Stimulated activated naive CD8-positive, alpha-beta T cell treated with anti-CD3 and anti-CD28 coated beads, Interleukin-15, Interleukin-2, amounts not matched to agents 100 ng/mL and 50 ng/mL, for 24 hours (primary cell): ENCODE results near the gene OR56A1.

Experiments used
- H3K27ac Mint-ChIP-seq: one replicate; pipeline ENCODE4 v1.8.0; 2021; ENCODE audit warnings: mild to moderate bottlenecking, mixed read lengths
- H3K27me3 Mint-ChIP-seq: one replicate; pipeline ENCODE4 v1.8.0; 2021; ENCODE audit warnings: mixed read lengths
- H3K36me3 Mint-ChIP-seq: one replicate; pipeline ENCODE4 v1.8.0; 2021; ENCODE audit warnings: low read depth, mixed read lengths
- H3K4me1 Mint-ChIP-seq: one replicate; pipeline ENCODE4 v1.8.0; 2021; ENCODE audit warnings: low read depth, mixed read lengths
- H3K4me3 Mint-ChIP-seq: one replicate; pipeline ENCODE4 v1.8.0; 2021; ENCODE audit warnings: mild to moderate bottlenecking, mixed read lengths
- H3K9me3 Mint-ChIP-seq: one replicate; pipeline ENCODE4 v1.8.0; 2021; ENCODE audit warnings: mixed read lengths

OR56A1 gene

GRCh38 chr11:6012035-6012668 lies 18.4 kb downstream of the OR56A1 start:
- Mint-ChIP-seq H3K9me3 (peaks cover 4% of the 10 kb centered on the region), H3K27ac (no peak overlapping the region), H3K36me3 (no peaks in the 10 kb centered on the region), H3K27me3 (peaks cover 21% of the 10 kb centered on the region), H3K4me1 (no peaks in the 10 kb centered on the region), H3K4me3 (no peak overlapping the region)

- Mint-ChIP-seq H3K36me3 (no peaks in the 10 kb centered on the region), H3K27ac (no peak within 1 kb of the TSS), H3K4me1 (no peaks in the 10 kb centered on the region), H3K27me3 (peaks cover 35% of the 10 kb centered on the region), H3K4me3 (no peak within 1 kb of the TSS), H3K9me3 (no peaks in the 10 kb centered on the region)
These were observed 23.7 kb downstream of the OR56A1 start, which contains the start of gene OR56A4 for GRCh38 chr11:6006846-6007245. OR56A4 (minus strand) TSS chr11:6006946; CDS start chr11:6002992, 3,954 bp downstream.

GRCh38 chr11:6006395-6006794 lies 24.2 kb downstream of the OR56A1 start:
- H3K36me3 Mint-ChIP-seq: no peaks in the 10 kb centered on the region
- H3K27me3 Mint-ChIP-seq: peaks cover 34% of the 10 kb centered on the region
- H3K9me3 Mint-ChIP-seq: no peaks in the 10 kb centered on the region
- no peaks in the 10 kb centered on the region for H3K4me1 Mint-ChIP-seq
- H3K27ac Mint-ChIP-seq: no peak overlapping the region
- no peak overlapping the region for H3K4me3 Mint-ChIP-seq

GRCh38 chr11:6002202-6002699 lies 28.3 kb downstream of the OR56A1 start:
- no peak overlapping the region for H3K4me3 Mint-ChIP-seq
- no peaks in the 10 kb centered on the region for H3K36me3 Mint-ChIP-seq
- H3K27me3 Mint-ChIP-seq: peaks cover 25% of the 10 kb centered on the region
- H3K9me3 Mint-ChIP-seq: no peaks in the 10 kb centered on the region
- no peak overlapping the region for H3K27ac Mint-ChIP-seq
- H3K4me1 Mint-ChIP-seq: no peaks in the 10 kb centered on the region

GRCh38 chr11:5994791-5995190 lies 35.8 kb downstream of the OR56A1 start:
- H3K4me1 Mint-ChIP-seq: no peaks in the 10 kb centered on the region
- no peaks in the 10 kb centered on the region for H3K36me3 Mint-ChIP-seq
- peaks cover 6% of the 10 kb centered on the region for H3K27me3 Mint-ChIP-seq
- no peak overlapping the region for H3K27ac Mint-ChIP-seq
- no peaks in the 10 kb centered on the region for H3K9me3 Mint-ChIP-seq
- no peak overlapping the region for H3K4me3 Mint-ChIP-seq

- H3K36me3 Mint-ChIP-seq: no peaks in the 10 kb centered on the region
- peaks cover 11% of the 10 kb centered on the region for H3K27me3 Mint-ChIP-seq
- H3K4me3 Mint-ChIP-seq: no peak overlapping the region
- no peaks in the 10 kb centered on the region for H3K4me1 Mint-ChIP-seq
- H3K27ac Mint-ChIP-seq: no peak overlapping the region
- H3K9me3 Mint-ChIP-seq: no peaks in the 10 kb centered on the region
These were observed 37.8 kb downstream of the OR56A1 start for GRCh38 chr11:5992604-5993251.

- H3K4me1 Mint-ChIP-seq: no peaks in the 10 kb centered on the region
- H3K9me3 Mint-ChIP-seq: no peaks in the 10 kb centered on the region
- H3K27me3 Mint-ChIP-seq: peaks cover 15% of the 10 kb centered on the region
- no peaks in the 10 kb centered on the region for H3K36me3 Mint-ChIP-seq
- H3K4me3 Mint-ChIP-seq: no peak overlapping the region
- no peak overlapping the region for H3K27ac Mint-ChIP-seq
These were observed 38.4 kb downstream of the OR56A1 start for GRCh38 chr11:5992150-5992549.

GRCh38 chr11:5989203-5989602 lies 41.4 kb downstream of the OR56A1 start:
- Mint-ChIP-seq H3K36me3 (no peaks in the 10 kb centered on the region), H3K27me3 (peaks cover 23% of the 10 kb centered on the region), H3K9me3 (no peaks in the 10 kb centered on the region), H3K27ac (no peak overlapping the region), H3K4me1 (no peaks in the 10 kb centered on the region), H3K4me3 (no peak overlapping the region)

- no peak within 1 kb of the TSS for H3K27ac Mint-ChIP-seq
- no peaks in the 10 kb centered on the region for H3K4me1 Mint-ChIP-seq
- no peak within 1 kb of the TSS for H3K4me3 Mint-ChIP-seq
- H3K9me3 Mint-ChIP-seq: no peaks in the 10 kb centered on the region
- peaks cover 38% of the 10 kb centered on the region for H3K27me3 Mint-ChIP-seq
- H3K36me3 Mint-ChIP-seq: no peaks in the 10 kb centered on the region
These were observed 43.7 kb downstream of the OR56A1 start, which contains the start of gene OR52L1 for GRCh38 chr11:5986885-5987284. OR52L1 (minus strand) TSS chr11:5986985; CDS start chr11:5986930, 55 bp downstream.

GRCh38 chr11:5983443-5983842 lies 47.1 kb downstream of the OR56A1 start:
- no peaks in the 10 kb centered on the region for H3K36me3 Mint-ChIP-seq
- H3K9me3 Mint-ChIP-seq: peaks cover 15% of the 10 kb centered on the region
- H3K27ac Mint-ChIP-seq: no peak overlapping the region
- H3K4me1 Mint-ChIP-seq: no peaks in the 10 kb centered on the region
- peaks cover 35% of the 10 kb centered on the region for H3K27me3 Mint-ChIP-seq
- H3K4me3 Mint-ChIP-seq: no peak overlapping the region

- Mint-ChIP-seq H3K4me3 (no peak overlapping the region), H3K27ac (no peak overlapping the region)
These were observed 57.0 kb downstream of the OR56A1 start for GRCh38 chr11:5973530-5973929.

More at GRCh38 chr11:5973530-5973929, 57.0 kb downstream of the OR56A1 start:
- H3K36me3 Mint-ChIP-seq: no peaks in the 10 kb centered on the region
- no peaks in the 10 kb centered on the region for H3K9me3 Mint-ChIP-seq
- H3K4me1 Mint-ChIP-seq: no peaks in the 10 kb centered on the region
- H3K27me3 Mint-ChIP-seq: peaks cover 9% of the 10 kb centered on the region
